Endometrial microvascular endothelial cells (primary cell): Measurements from ENCODE around the gene DNAH7. TPM values are rescaled to one million over a fixed set of nuclear protein-coding genes. Genes with fewer than 3 reads are reported as not detected.

ENCODE experiments used
- in situ Hi-C: cut with HindIII; loops from 2 replicates; pipeline ENCODE4 v1.10.0; 2017; ENCODE audit warnings: low sequenced_read_pairs, low pct_unique_long_range_greater_than_20kb; ENCODE audit errors: inconsistent ontology term
- total RNA-seq: library from RNA; depleted of rRNA; stranded (reverse); fragments of >200 nt; gene quantifications from one replicate; pipeline ENCODE4 v1.2.3, GENCODE V29; 2015; ENCODE audit errors: inconsistent ontology term

Gene DNAH7
- total RNA-seq, 1 donor from 2014 or later = not detected

- in situ Hi-C loops = no loop called here
Measured at GRCh38 chr2:195830968-195831950, 237.4 kb downstream of the DNAH7 start.

GRCh38 chr2:195824478-195824877, 244.2 kb downstream of the DNAH7 start:
- in situ Hi-C loops = no loop called here

- in situ Hi-C loops = no loop called here
Measured at GRCh38 chr2:195823206-195823605, 245.4 kb downstream of the DNAH7 start.

GRCh38 chr2:195821566-195821932, 247.1 kb downstream of the DNAH7 start:
- in situ Hi-C loops = no loop called here

- in situ Hi-C loops = no loop called here
Measured at GRCh38 chr2:195820867-195821565, 247.6 kb downstream of the DNAH7 start.

GRCh38 chr2:195820373-195820772, 248.3 kb downstream of the DNAH7 start:
- in situ Hi-C loops = no loop called here

- in situ Hi-C loops = no loop called here
Measured at GRCh38 chr2:195819276-195819675, 249.4 kb downstream of the DNAH7 start.

- in situ Hi-C loops = no loop called here
Measured at GRCh38 chr2:195818526-195818925, 250.1 kb downstream of the DNAH7 start.

GRCh38 chr2:195818106-195818505, 250.5 kb downstream of the DNAH7 start:
- in situ Hi-C loops = no loop called here

GRCh38 chr2:195815083-195815482, 253.6 kb downstream of the DNAH7 start:
- in situ Hi-C loops = no loop called here

- in situ Hi-C loops = no loop called here
Measured at GRCh38 chr2:195813421-195813820, 255.2 kb downstream of the DNAH7 start.

GRCh38 chr2:195810340-195811098, 258.1 kb downstream of the DNAH7 start:
- in situ Hi-C loops = no loop called here

- in situ Hi-C loops = no loop called here
Measured at GRCh38 chr2:195808189-195808588, 260.4 kb downstream of the DNAH7 start.

GRCh38 chr2:195805283-195805976, 263.2 kb downstream of the DNAH7 start:
- in situ Hi-C loops = no loop called here

GRCh38 chr2:195795879-195796278, 272.8 kb downstream of the DNAH7 start:
- in situ Hi-C loops = no loop called here

GRCh38 chr2:195793881-195794280, 274.8 kb downstream of the DNAH7 start:
- in situ Hi-C loops = no loop called here

GRCh38 chr2:195782156-195782555, 286.5 kb downstream of the DNAH7 start:
- in situ Hi-C loops = no loop called here

- in situ Hi-C loops = no loop called here
Measured at GRCh38 chr2:195779491-195779890, 289.1 kb downstream of the DNAH7 start.

- in situ Hi-C loops = no loop called here
Measured at GRCh38 chr2:195769975-195770374, 298.7 kb downstream of the DNAH7 start.
